SK-N-SH (cell line): ENCODE data around the gene NBEA. TPM values are rescaled to one million over a fixed set of nuclear protein-coding genes. Genes with fewer than 3 reads are reported as not detected.

Experiments
- CTCF ChIA-PET: fragments of 300-600, 350-600 bp; formaldehyde crosslinking; extraction: SDS; loops from one replicate; lab custom pipeline; 2021; lab: Yijun Ruan, JAX
- POLR2A ChIA-PET: fragments of 350-600 bp; sonication (Branson Sonifier 250); formaldehyde crosslinking; extraction: SDS; loops from one replicate; lab custom pipeline; 2020; ENCODE audit warnings: antibody characterized with exemption, inconsistent platforms; lab: Yijun Ruan, JAX
- DNase-seq: peaks from one replicate; pipeline ENCODE4 v3.0.0; 2012
- H2AFZ ChIP-seq: fragments of 200-600 bp; sonication (generic); 2 replicates; pipeline ENCODE4 v1.8.1; 2016; ENCODE audit warnings: antibody characterized with exemption, mild to moderate bottlenecking, low read depth
- H3F3A ChIP-seq: fragments of 200-600 bp; sonication (generic); replicated peaks from 2 replicates; pipeline ENCODE3; 2016; ENCODE audit warnings: antibody characterized with exemption, mild to moderate bottlenecking; ENCODE audit not compliant: insufficient read depth
- H3K27ac ChIP-seq, 2 experiments: fragments of 200-500 bp in 1 of 2; fragments of 200-600 bp in 1 of 2; sonication (Bioruptor generic) in 1 of 2; sonication (generic), shearing (Covaris generic) in 1 of 2; 2 replicates each; pipeline versions ENCODE4 v1.5.1 to v1.6.1; 2014 to 2016; ENCODE audit warnings: low read depth in 2 of 2, inconsistent platforms in 1 of 2, low read length in 1 of 2, mild to moderate bottlenecking in 1 of 2, mixed read lengths in 1 of 2
- H3K27me3 ChIP-seq: fragments of 200-600 bp; sonication (generic), shearing (Covaris generic); 2 replicates; pipeline ENCODE4 v1.6.1; 2016; ENCODE audit warnings: mixed run types; ENCODE audit not compliant: insufficient read depth
- H3K36me3 ChIP-seq, 2 experiments: fragments of 200-500 bp in 1 of 2; fragments of 200-600 bp in 1 of 2; sonication (Bioruptor generic) in 1 of 2; sonication (generic) in 1 of 2; replicated peaks in 1 of 2; 2 replicates each; pipeline versions ENCODE3 to v1.5.1; 2014 to 2016; ENCODE audit warnings: low read length in 1 of 2, mild to moderate bottlenecking in 1 of 2; ENCODE audit not compliant: insufficient read depth in 2 of 2, control insufficient read depth in 1 of 2
- H3K4me1 ChIP-seq, 2 experiments: fragments of 200-500 bp in 1 of 2; fragments of 200-600 bp in 1 of 2; sonication (Bioruptor generic) in 1 of 2; sonication (generic), shearing (Covaris generic) in 1 of 2; 2 replicates each; pipeline versions ENCODE4 v1.5.1 to v1.6.1; 2014 to 2016; ENCODE audit warnings: low read depth in 1 of 2, low read length in 1 of 2, mixed run types in 1 of 2; ENCODE audit not compliant: insufficient read depth in 2 of 2, control insufficient read depth in 1 of 2
- H3K4me2 ChIP-seq: fragments of 200-600 bp; sonication (generic), shearing (Covaris generic); 2 replicates; pipeline ENCODE4 v1.6.1; 2017; ENCODE audit warnings: mixed run types
- H3K4me3 ChIP-seq, 2 experiments: fragments of 200-500 bp in 1 of 2; fragments of 200-600 bp in 1 of 2; sonication (Bioruptor generic) in 1 of 2; sonication (generic), shearing (Covaris generic) in 1 of 2; 2 replicates each; pipeline versions ENCODE4 v1.5.1 to v1.8.1; 2014 to 2016; ENCODE audit warnings: low read depth in 2 of 2, inconsistent platforms in 1 of 2, low read length in 1 of 2, mild to moderate bottlenecking in 1 of 2, mixed read lengths in 1 of 2, moderate library complexity in 1 of 2
- H3K79me2 ChIP-seq: fragments of 200-600 bp; sonication (generic); 2 replicates; pipeline ENCODE4 v1.8.1; 2017; ENCODE audit warnings: mild to moderate bottlenecking; ENCODE audit not compliant: insufficient read depth
- H3K9ac ChIP-seq: fragments of 200-600 bp; sonication (generic); 2 replicates; pipeline ENCODE4 v1.6.1; 2017; ENCODE audit warnings: mixed run types
- H3K9me2 ChIP-seq: fragments of 200-600 bp; sonication (generic); 2 replicates; pipeline ENCODE4 v1.6.1; 2017; ENCODE audit warnings: mixed run types
- H3K9me3 ChIP-seq: fragments of 200-600 bp; sonication (generic); 2 replicates; pipeline ENCODE4 v1.6.1; 2017; ENCODE audit warnings: mixed run types, mild to moderate bottlenecking, moderate library complexity
- H4K20me1 ChIP-seq: fragments of 200-600 bp; sonication (generic); 2 replicates; pipeline ENCODE4 v1.6.1; 2017; ENCODE audit warnings: mild to moderate bottlenecking, mixed run types; ENCODE audit not compliant: insufficient read depth
- EZH2phosphoT487 ChIP-seq: fragments of 200-600 bp; sonication (generic); IDR thresholded peaks from 2 replicates; pipeline ENCODE4 v1.6.1; 2017; ENCODE audit warnings: low read depth, mixed run types, mild to moderate bottlenecking, antibody characterized with exemption, moderate library complexity, borderline replicate concordance
- FOXM1 ChIP-seq: IDR thresholded peaks from 2 replicates; pipeline ENCODE4 v1.4.0; 2012; ENCODE audit warnings: low read depth, mild to moderate bottlenecking
- GATA2 ChIP-seq: sonication (generic); formaldehyde crosslinking; IDR thresholded peaks from 2 replicates; pipeline ENCODE4 v1.5.0; 2020; ENCODE audit warnings: mild to moderate bottlenecking, missing genetic modification reagents
- MXI1 ChIP-seq: IDR thresholded peaks from 2 replicates; pipeline ENCODE4 v1.6.1; 2012; ENCODE audit warnings: mild to moderate bottlenecking, low read depth, low read length, improper control_type of control experiment
- RFX5 ChIP-seq: IDR thresholded peaks from 2 replicates; pipeline ENCODE4 v1.6.1; 2012; ENCODE audit warnings: mild to moderate bottlenecking, improper control_type of control experiment, low read length
- RXRA ChIP-seq: IDR thresholded peaks from 2 replicates; pipeline ENCODE4 v1.4.0; 2012; ENCODE audit warnings: low read depth, mild to moderate bottlenecking, borderline replicate concordance
- SIN3A ChIP-seq: IDR thresholded peaks from 2 replicates; pipeline ENCODE4 v1.6.1; 2012; ENCODE audit warnings: low read depth, mild to moderate bottlenecking, low read length, moderate library complexity, borderline replicate concordance
- TCF12 ChIP-seq: IDR thresholded peaks from 2 replicates; pipeline ENCODE4 v1.4.0; 2012
- TEAD4 ChIP-seq: IDR thresholded peaks from 2 replicates; pipeline ENCODE4 v1.4.0; 2012; ENCODE audit warnings: mild to moderate bottlenecking, borderline replicate concordance; ENCODE audit not compliant: insufficient read depth
- USF2 ChIP-seq: fragments of 150-350 bp; IDR thresholded peaks from 2 replicates; pipeline ENCODE4 v1.6.1; 2017; ENCODE audit warnings: antibody characterized with exemption, low read length, low read depth, borderline replicate concordance
- YY1 ChIP-seq: IDR thresholded peaks from 2 replicates; pipeline ENCODE4 v1.4.0; 2012; ENCODE audit warnings: low read depth, mild to moderate bottlenecking
- ZBTB33 ChIP-seq: IDR thresholded peaks from 2 replicates; pipeline ENCODE4 v1.4.0; 2012; ENCODE audit warnings: low read depth, borderline replicate concordance
- WGBS: methylation state at CpG from one replicate; pipeline ENCODE4 v1.1.6; 2017; ENCODE audit warnings: low lambda C conversion rate; 5-methylcytosine and 5-hydroxymethylcytosine counted together
- polyA plus RNA-seq, 3 experiments: library from polyadenylated mRNA; depleted of rRNA; stranded (reverse); fragments of >200 nt; gene quantifications; 2 replicates each; pipeline ENCODE4 v1.2.3, GENCODE V29; 2012

The NBEA gene
- polyA plus RNA-seq, 1 of the 3 experiments (the other 2 are of a cell fraction): 12.3 TPM

GRCh38 chr13:35716729-35717128 is 774.7 kb downstream of the NBEA start (continued):
- TF ChIP-seq USF2: no peak
- TF ChIP-seq, all 33 proteins: peak for 0

- no peak overlapping the region for H3K4me3 ChIP-seq
- H3K9me2 ChIP-seq: no peaks in the 10 kb centered on the region
- no peaks in the 10 kb centered on the region for H3K27me3 ChIP-seq
- no peak for TF ChIP-seq GATA2 (CRISPR knock-in tag)
- no peak for TF ChIP-seq SIN3A
- TF ChIP-seq ZBTB33: no peak
- no peak for TF ChIP-seq EZH2phosphoT487
- no peak for TF ChIP-seq YY1
- no peak for TF ChIP-seq RFX5
- H3K79me2 ChIP-seq: no peaks in the 10 kb centered on the region
- no peaks in the 10 kb centered on the region for H3K36me3 ChIP-seq
- H3K4me1 ChIP-seq: peaks cover 6 to 52% of the 10 kb centered on the region in 2 experiments
- no peak overlapping the region for H3K4me2 ChIP-seq
- H4K20me1 ChIP-seq: no peaks in the 10 kb centered on the region
- H3F3A ChIP-seq: peaks cover 8% of the 10 kb centered on the region
- CTCF ChIA-PET: interaction anchor here (1.6 to 1.7 kb wide), 2 partner anchors 70 to 71 kb away, joined by 4 read pairs; no protein-coding TSS in a partner anchor
- H3K27ac ChIP-seq: no peak overlapping the region
- no peak overlapping the region for H3K9ac ChIP-seq
- POLR2A ChIA-PET: interaction anchor here (6.6 kb wide), 1 partner anchor 242 kb away, joined by 61 read pairs; the partner anchor contains the start of gene MAB21L1
- WGBS: 73% methylated on average over 5 of the region's 5 CpGs
- no peak for DNase-seq
- H2AFZ ChIP-seq: no peak overlapping the region
- no peaks in the 10 kb centered on the region for H3K9me3 ChIP-seq
Measured at GRCh38 chr13:35718084-35718483, 776.0 kb downstream of the NBEA start.

- TF ChIP-seq RXRA (no peak), TCF12 (no peak), FOXM1 (no peak), TEAD4 (no peak), RFX5 (no peak), MXI1 (no peak)
- Histone ChIP-seq H3K27me3 (no peaks in the 10 kb centered on the region), H3K4me3 (no peak overlapping the region), H3K27ac (no peak overlapping the region), H3K9me2 (no peaks in the 10 kb centered on the region), H3F3A (peaks cover 2% of the 10 kb centered on the region), H3K4me2 (no peak overlapping the region), H3K9ac (no peak overlapping the region), H3K79me2 (no peaks in the 10 kb centered on the region), H3K36me3 (no peaks in the 10 kb centered on the region), H4K20me1 (no peaks in the 10 kb centered on the region), H3K4me1 (peaks cover 0 to 43% of the 10 kb centered on the region in 2 experiments; a peak in 3 of 4 replicates), H3K9me3 (no peaks in the 10 kb centered on the region), H2AFZ (no peak overlapping the region)
- ChIA-PET CTCF (interaction anchor here (0.6 to 3.9 kb wide), 35 partner anchors 10 to 555 kb away, joined by 3 to 26 read pairs (median 4); partner anchors contain the start of gene MAB21L1), POLR2A (interaction anchor here (1.4 kb wide), 1 partner anchor 244 kb away, joined by 9 read pairs; the partner anchor contains the start of gene MAB21L1)
- 85% methylated on average over 5 of the region's 5 CpGs for WGBS
- DNase-seq: no peak
Measured at GRCh38 chr13:35720290-35720689, 778.2 kb downstream of the NBEA start.
